ENCODE results near the gene PDZRN3. TPM values are rescaled to one million over a fixed set of nuclear protein-coding genes. Genes with fewer than 3 reads are reported as not detected.

Gene PDZRN3
- total RNA-seq, 1 donor from 2014 or later: 23.9 TPM

GRCh38 chr3:73405000-73405399 lies 219.7 kb downstream of the PDZRN3 start:
- DNase-seq: no peak
- TF ChIP-seq CTCF (IDR thresholded peaks at IDR 0.05): no peak
- no peak overlapping the region for H3K4me3 ChIP-seq
- no peaks in the 10 kb centered on the region for H3K27me3 ChIP-seq
- H3K4me1 ChIP-seq: peaks cover 6% of the 10 kb centered on the region
- no peak for ATAC-seq
- no peak overlapping the region for H3K27ac ChIP-seq
- no peaks in the 10 kb centered on the region for H3K9me3 ChIP-seq
- no peaks in the 10 kb centered on the region for H3K36me3 ChIP-seq
- intact Hi-C loops (cut with DNase I): no loop called here

- TF ChIP-seq CTCF (IDR thresholded peaks at IDR 0.05): no peak
- no peak for ATAC-seq
- Histone ChIP-seq H3K27me3 (no peaks in the 10 kb centered on the region), H3K9me3 (no peaks in the 10 kb centered on the region), H3K4me1 (peaks cover 6% of the 10 kb centered on the region), H3K27ac (no peak overlapping the region), H3K4me3 (no peak overlapping the region), H3K36me3 (no peaks in the 10 kb centered on the region)
- intact Hi-C loops (cut with DNase I): no loop called here
- DNase-seq: no peak
Measured at GRCh38 chr3:73404435-73404834, 220.3 kb downstream of the PDZRN3 start.

- no peak overlapping the region for H3K27ac ChIP-seq
- no peak overlapping the region for H3K4me3 ChIP-seq
- ATAC-seq (no peak), DNase-seq (no peak)
- no peaks in the 10 kb centered on the region for H3K27me3 ChIP-seq
- H3K4me1 ChIP-seq: peaks cover 6% of the 10 kb centered on the region
- no peaks in the 10 kb centered on the region for H3K9me3 ChIP-seq
- TF ChIP-seq CTCF (IDR thresholded peaks at IDR 0.05): no peak
- no peaks in the 10 kb centered on the region for H3K36me3 ChIP-seq
- intact Hi-C loops (cut with DNase I): no loop called here
Measured at GRCh38 chr3:73403444-73403843, 221.3 kb downstream of the PDZRN3 start.

GRCh38 chr3:73401616-73402279 lies 223.0 kb downstream of the PDZRN3 start:
- Histone ChIP-seq H3K27me3 (no peaks in the 10 kb centered on the region), H3K4me1 (peaks cover 6% of the 10 kb centered on the region), H3K9me3 (no peaks in the 10 kb centered on the region), H3K4me3 (no peak overlapping the region), H3K36me3 (no peaks in the 10 kb centered on the region), H3K27ac (peak overlapping the region; percentile 39)
- ATAC-seq (no peak), DNase-seq (no peak)
- intact Hi-C loops (cut with DNase I): no loop called here
- no peak for TF ChIP-seq CTCF (IDR thresholded peaks at IDR 0.05)

GRCh38 chr3:73401059-73401458 lies 223.7 kb downstream of the PDZRN3 start:
- no peaks in the 10 kb centered on the region for H3K36me3 ChIP-seq
- H3K4me1 ChIP-seq: peaks cover 6% of the 10 kb centered on the region
- no peak for ATAC-seq
- H3K27ac ChIP-seq: peak overlapping the region; percentile 39
- intact Hi-C loops (cut with DNase I): no loop called here
- H3K27me3 ChIP-seq: no peaks in the 10 kb centered on the region
- H3K4me3 ChIP-seq: no peak overlapping the region
- no peak for TF ChIP-seq CTCF (IDR thresholded peaks at IDR 0.05)
- DNase-seq: no peak
- no peaks in the 10 kb centered on the region for H3K9me3 ChIP-seq
